PC-9 (cell line): ENCODE measurements around the gene SUPT3H.

Source experiments
- CTCF ChIP-seq: fragments of 200-600 bp; sonication (generic); conservative IDR thresholded peaks from 2 replicates; pipeline ENCODE4 v1.6.1; 2017; ENCODE audit warnings: mixed run types, antibody characterized with exemption, mild to moderate bottlenecking, moderate library complexity
- EZH2 ChIP-seq: fragments of 200-600 bp; sonication (generic); IDR thresholded peaks from 2 replicates; pipeline ENCODE4 v1.8.0; 2017; ENCODE audit warnings: antibody characterized with exemption, low read depth

GRCh38 chr6:45044086-45044485 is 333.6 kb downstream of the SUPT3H start:
- TF ChIP-seq CTCF (no peak), EZH2 (no peak)
